SU-DHL-6 (cell line): ENCODE data around the gene BCL2L1.

Experiments used
- H2AFZ ChIP-seq: fragments of 200-600 bp; sonication (generic); 2 replicates; pipeline ENCODE4 v1.6.1; 2014; ENCODE audit warnings: low read depth, mild to moderate bottlenecking, moderate library complexity, mixed read lengths, antibody characterized with exemption, low read length; ENCODE audit not compliant: severe bottlenecking
- H3F3A ChIP-seq: fragments of 200-600 bp; shearing (Covaris generic); 2 replicates; pipeline ENCODE4 v1.6.0; 2016; ENCODE audit warnings: antibody characterized with exemption, mild to moderate bottlenecking; ENCODE audit not compliant: insufficient read depth
- H3K27ac ChIP-seq: fragments of 200-600 bp; sonication (generic); 2 replicates; pipeline ENCODE4 v1.5.1; 2016; ENCODE audit warnings: low read depth, mild to moderate bottlenecking, low read length, moderate library complexity, mixed read lengths
- H3K27me3 ChIP-seq: fragments of 200-600 bp; sonication (generic), shearing (Covaris generic); 2 replicates; pipeline ENCODE4 v1.6.0; 2014; ENCODE audit warnings: mild to moderate bottlenecking, low read length
- H3K36me3 ChIP-seq: fragments of 200-600 bp; sonication (generic); 2 replicates; pipeline ENCODE4 v1.6.1; 2014; ENCODE audit warnings: mild to moderate bottlenecking, low read length, mixed read lengths
- H3K4me2 ChIP-seq: fragments of 300-600, 200-600 bp; shearing (Covaris generic), sonication (generic); 2 replicates; pipeline ENCODE4 v1.6.0; 2014; ENCODE audit warnings: low read length, low read depth, mild to moderate bottlenecking; ENCODE audit not compliant: poor library complexity, severe bottlenecking
- H3K4me3 ChIP-seq: fragments of 200-600 bp; sonication (generic); 2 replicates; pipeline ENCODE4 v1.5.1; 2014; ENCODE audit warnings: antibody characterized with exemption, low read length, mild to moderate bottlenecking, mixed read lengths; ENCODE audit not compliant: insufficient read depth, poor library complexity, severe bottlenecking
- H3K79me2 ChIP-seq: fragments of 200-600 bp; sonication (generic); 2 replicates; pipeline ENCODE4 v1.6.1; 2014; ENCODE audit warnings: mild to moderate bottlenecking, low read length, moderate library complexity; ENCODE audit not compliant: insufficient read depth
- H3K9ac ChIP-seq: fragments of 200-600 bp; sonication (generic); 2 replicates; pipeline ENCODE4 v1.7.0; 2014; ENCODE audit warnings: mild to moderate bottlenecking, low read length
- H3K9me2 ChIP-seq: fragments of 200-600 bp; sonication (generic); replicated peaks from 2 replicates; pipeline ENCODE4 v1.6.1; 2014; ENCODE audit warnings: low read length; ENCODE audit not compliant: insufficient read depth
- H3K9me3 ChIP-seq: fragments of 200-600 bp; sonication (generic); 2 replicates; pipeline ENCODE4 v1.6.1; 2014; ENCODE audit warnings: low read length, mixed read lengths; ENCODE audit not compliant: insufficient read depth
- H4K20me1 ChIP-seq: fragments of 200-600 bp; sonication (generic); 2 replicates; pipeline ENCODE4 v1.6.1; 2014; ENCODE audit warnings: low read depth, mild to moderate bottlenecking, antibody characterized with exemption, low read length, moderate library complexity, mixed read lengths
- CTCF ChIP-seq: fragments of 200-600 bp; sonication (generic); IDR thresholded peaks from one replicate; pipeline ENCODE4 v1.5.1; 2017; ENCODE audit warnings: antibody characterized with exemption, mild to moderate bottlenecking, low read length, moderate library complexity; ENCODE audit not compliant: insufficient read depth, poor library complexity, severe bottlenecking
- EZH2phosphoT487 ChIP-seq: fragments of 200-600 bp; sonication (generic), shearing (Covaris generic); conservative IDR thresholded peaks from 2 replicates; pipeline ENCODE4 v1.6.1; 2018; ENCODE audit warnings: mild to moderate bottlenecking, antibody characterized with exemption, low read length, moderate library complexity, mixed read lengths

Gene BCL2L1

GRCh38 chr20:31673943-31674463 is 48.7 kb downstream of the BCL2L1 start:
- H3K36me3 ChIP-seq = no peaks in the 10 kb centered on the region
- H3K27ac ChIP-seq = peak overlapping the region; percentile 33
- H3K9ac ChIP-seq = no peak overlapping the region
- no peak overlapping the region for H3K4me3 ChIP-seq
- H3K79me2 ChIP-seq = 0 out of 2 replicates have a peak, but pooled peaks cover 8% of the 10 kb centered on the region
- TF ChIP-seq EZH2phosphoT487 = no peak
- no peak for TF ChIP-seq CTCF
- no peaks in the 10 kb centered on the region for H3K27me3 ChIP-seq
- H3K9me2 ChIP-seq = no peaks in the 10 kb centered on the region
- no peak overlapping the region for H2AFZ ChIP-seq
- H4K20me1 ChIP-seq = no peaks in the 10 kb centered on the region
- H3K9me3 ChIP-seq = no peaks in the 10 kb centered on the region
- H3F3A ChIP-seq = no peaks in the 10 kb centered on the region
- H3K4me2 ChIP-seq = no peak overlapping the region

GRCh38 chr20:31673435-31673834 is 49.2 kb downstream of the BCL2L1 start:
- H3K36me3 ChIP-seq = no peaks in the 10 kb centered on the region
- H3K4me2 ChIP-seq = no peak overlapping the region
- peak overlapping the region; percentile 33; the same call in 1 of the 2 replicates for H3K27ac ChIP-seq
- no peak for TF ChIP-seq EZH2phosphoT487
- no peak for TF ChIP-seq CTCF
- H3K79me2 ChIP-seq = 0 out of 2 replicates have a peak, but pooled peaks cover 8% of the 10 kb centered on the region
- no peak overlapping the region for H2AFZ ChIP-seq
- H3F3A ChIP-seq = no peaks in the 10 kb centered on the region
- H3K27me3 ChIP-seq = no peaks in the 10 kb centered on the region
- H3K4me3 ChIP-seq = no peak overlapping the region
- no peaks in the 10 kb centered on the region for H4K20me1 ChIP-seq
- no peaks in the 10 kb centered on the region for H3K9me2 ChIP-seq
- H3K9ac ChIP-seq = no peak overlapping the region
- no peaks in the 10 kb centered on the region for H3K9me3 ChIP-seq

GRCh38 chr20:31671324-31671723 is 51.3 kb downstream of the BCL2L1 start:
- no peak for TF ChIP-seq EZH2phosphoT487
- TF ChIP-seq CTCF = no peak
- Histone ChIP-seq H3K79me2 (0 out of 2 replicates have a peak, but pooled peaks cover 8% of the 10 kb centered on the region), H3K4me2 (no peak overlapping the region), H3K9ac (no peak overlapping the region), H3K36me3 (no peaks in the 10 kb centered on the region), H3F3A (no peaks in the 10 kb centered on the region), H4K20me1 (no peaks in the 10 kb centered on the region), H3K27me3 (no peaks in the 10 kb centered on the region), H3K4me3 (no peak overlapping the region), H3K9me2 (no peaks in the 10 kb centered on the region), H2AFZ (no peak overlapping the region), H3K9me3 (no peaks in the 10 kb centered on the region), H3K27ac (no peak overlapping the region)
